Panc1 (cell line): ENCODE measurements around the gene CLCN4.

Experiments used
- POLR2AphosphoS5 ChIP-seq: IDR thresholded peaks from 2 replicates; pipeline ENCODE4 v1.6.1; 2012; ENCODE audit warnings: mild to moderate bottlenecking, low read depth, low read length, moderate library complexity
- SIN3A ChIP-seq: IDR thresholded peaks from 2 replicates; pipeline ENCODE4 v1.6.1; 2012; ENCODE audit warnings: low read depth, mild to moderate bottlenecking, low read length, moderate library complexity, borderline replicate concordance; ENCODE audit not compliant: insufficient read depth
- TF ChIP-seq, protein P1 (sequence below): fragments of 450-650 bp; IDR thresholded peaks from 2 replicates; pipeline ENCODE4 v1.5.1; 2017; ENCODE audit warnings: mild to moderate bottlenecking
- TF ChIP-seq, protein P2 (sequence below), 2 experiments: IDR thresholded peaks; 2 replicates each; pipeline ENCODE4 v1.6.1; 2011 to 2012; ENCODE audit warnings: low read depth in 2 of 2, control low read depth in 1 of 2, low read length in 1 of 2, mild to moderate bottlenecking in 1 of 2, moderate library complexity in 1 of 2; ENCODE audit not compliant: insufficient read depth in 1 of 2

DNA sequence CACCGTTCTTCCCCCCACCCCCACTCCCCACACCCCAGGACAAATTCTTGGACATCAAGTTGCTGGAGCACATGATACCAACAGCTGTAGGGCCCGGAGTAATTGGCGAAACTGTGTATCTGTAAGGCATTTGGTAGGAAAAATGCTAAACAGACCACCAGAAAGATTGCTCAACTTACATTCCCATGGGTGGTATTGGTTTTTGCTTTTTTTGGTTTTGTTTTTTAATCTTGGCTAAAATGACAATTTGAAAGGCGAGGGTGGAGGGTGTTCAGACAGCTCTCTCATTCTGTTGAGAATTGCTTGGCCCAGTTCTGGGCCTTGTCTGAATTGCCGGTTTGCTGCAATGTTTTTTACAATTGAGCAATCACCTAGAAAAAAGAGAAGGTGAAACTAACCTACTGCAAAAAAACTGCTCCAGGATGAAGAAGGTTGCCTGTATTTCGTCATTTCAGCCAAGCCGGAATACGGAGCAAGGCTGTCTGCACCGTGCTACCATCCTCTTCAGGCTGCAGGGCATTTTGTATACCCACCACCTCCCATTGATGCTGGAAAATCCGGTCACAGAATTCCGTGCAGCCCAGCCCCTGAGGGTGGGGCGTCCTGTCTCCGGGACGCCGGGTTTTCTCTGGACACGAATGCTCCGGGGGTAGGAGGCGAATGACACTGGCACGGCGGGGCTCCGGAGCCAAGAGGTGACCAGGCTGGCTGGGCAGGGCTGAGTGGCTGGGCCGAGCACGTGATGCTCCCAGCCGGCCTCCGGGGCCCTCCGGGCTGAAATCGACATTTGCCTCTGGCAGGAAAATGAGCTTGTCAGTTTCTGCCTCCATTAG, at the start of gene CLCN4:
- TF ChIP-seq, protein P1, sequence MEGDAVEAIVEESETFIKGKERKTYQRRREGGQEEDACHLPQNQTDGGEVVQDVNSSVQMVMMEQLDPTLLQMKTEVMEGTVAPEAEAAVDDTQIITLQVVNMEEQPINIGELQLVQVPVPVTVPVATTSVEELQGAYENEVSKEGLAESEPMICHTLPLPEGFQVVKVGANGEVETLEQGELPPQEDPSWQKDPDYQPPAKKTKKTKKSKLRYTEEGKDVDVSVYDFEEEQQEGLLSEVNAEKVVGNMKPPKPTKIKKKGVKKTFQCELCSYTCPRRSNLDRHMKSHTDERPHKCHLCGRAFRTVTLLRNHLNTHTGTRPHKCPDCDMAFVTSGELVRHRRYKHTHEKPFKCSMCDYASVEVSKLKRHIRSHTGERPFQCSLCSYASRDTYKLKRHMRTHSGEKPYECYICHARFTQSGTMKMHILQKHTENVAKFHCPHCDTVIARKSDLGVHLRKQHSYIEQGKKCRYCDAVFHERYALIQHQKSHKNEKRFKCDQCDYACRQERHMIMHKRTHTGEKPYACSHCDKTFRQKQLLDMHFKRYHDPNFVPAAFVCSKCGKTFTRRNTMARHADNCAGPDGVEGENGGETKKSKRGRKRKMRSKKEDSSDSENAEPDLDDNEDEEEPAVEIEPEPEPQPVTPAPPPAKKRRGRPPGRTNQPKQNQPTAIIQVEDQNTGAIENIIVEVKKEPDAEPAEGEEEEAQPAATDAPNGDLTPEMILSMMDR: no peak
- TF ChIP-seq POLR2AphosphoS5: no peak
- TF ChIP-seq, protein P2, sequence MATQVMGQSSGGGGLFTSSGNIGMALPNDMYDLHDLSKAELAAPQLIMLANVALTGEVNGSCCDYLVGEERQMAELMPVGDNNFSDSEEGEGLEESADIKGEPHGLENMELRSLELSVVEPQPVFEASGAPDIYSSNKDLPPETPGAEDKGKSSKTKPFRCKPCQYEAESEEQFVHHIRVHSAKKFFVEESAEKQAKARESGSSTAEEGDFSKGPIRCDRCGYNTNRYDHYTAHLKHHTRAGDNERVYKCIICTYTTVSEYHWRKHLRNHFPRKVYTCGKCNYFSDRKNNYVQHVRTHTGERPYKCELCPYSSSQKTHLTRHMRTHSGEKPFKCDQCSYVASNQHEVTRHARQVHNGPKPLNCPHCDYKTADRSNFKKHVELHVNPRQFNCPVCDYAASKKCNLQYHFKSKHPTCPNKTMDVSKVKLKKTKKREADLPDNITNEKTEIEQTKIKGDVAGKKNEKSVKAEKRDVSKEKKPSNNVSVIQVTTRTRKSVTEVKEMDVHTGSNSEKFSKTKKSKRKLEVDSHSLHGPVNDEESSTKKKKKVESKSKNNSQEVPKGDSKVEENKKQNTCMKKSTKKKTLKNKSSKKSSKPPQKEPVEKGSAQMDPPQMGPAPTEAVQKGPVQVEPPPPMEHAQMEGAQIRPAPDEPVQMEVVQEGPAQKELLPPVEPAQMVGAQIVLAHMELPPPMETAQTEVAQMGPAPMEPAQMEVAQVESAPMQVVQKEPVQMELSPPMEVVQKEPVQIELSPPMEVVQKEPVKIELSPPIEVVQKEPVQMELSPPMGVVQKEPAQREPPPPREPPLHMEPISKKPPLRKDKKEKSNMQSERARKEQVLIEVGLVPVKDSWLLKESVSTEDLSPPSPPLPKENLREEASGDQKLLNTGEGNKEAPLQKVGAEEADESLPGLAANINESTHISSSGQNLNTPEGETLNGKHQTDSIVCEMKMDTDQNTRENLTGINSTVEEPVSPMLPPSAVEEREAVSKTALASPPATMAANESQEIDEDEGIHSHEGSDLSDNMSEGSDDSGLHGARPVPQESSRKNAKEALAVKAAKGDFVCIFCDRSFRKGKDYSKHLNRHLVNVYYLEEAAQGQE (IDR thresholded peaks at IDR 0.05; ENCODE audit: insufficient read depth in 1 of 2, low read depth in 2 of 2, low read length in 1 of 2): no peak
- no peak for TF ChIP-seq SIN3A
